ENCODE measurements around the gene CCR4. TPM values are rescaled to one million over a fixed set of nuclear protein-coding genes. Genes with fewer than 3 reads are reported as not detected.
"Not testable (repeated sequence)": the region's sequence is repeated elsewhere in the genome, so short reads cannot be mapped to it uniquely, and the experiment has no call there.

Gene CCR4
- total RNA-seq, 1 donor = under 0.01 TPM

DNA sequence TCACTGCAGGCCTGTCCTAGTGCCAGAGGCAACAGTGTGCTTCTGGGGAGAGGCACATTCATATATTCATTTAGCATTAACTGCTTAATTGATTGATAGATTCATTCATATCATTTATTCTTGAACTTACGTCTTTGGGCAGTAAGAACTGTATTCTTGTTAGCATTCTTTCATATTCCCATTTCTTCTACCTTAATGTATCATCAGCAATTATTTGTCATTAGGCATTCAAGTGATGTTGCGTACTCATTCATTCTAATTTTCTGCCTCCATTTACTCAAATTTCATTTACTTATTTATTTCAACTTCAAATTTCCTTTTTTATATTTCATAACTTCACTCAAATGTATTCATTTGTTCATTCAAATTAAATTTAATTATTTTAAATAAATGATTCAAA is 31.5 kb upstream of the CCR4 start:
- TF ChIP-seq, protein P1, sequence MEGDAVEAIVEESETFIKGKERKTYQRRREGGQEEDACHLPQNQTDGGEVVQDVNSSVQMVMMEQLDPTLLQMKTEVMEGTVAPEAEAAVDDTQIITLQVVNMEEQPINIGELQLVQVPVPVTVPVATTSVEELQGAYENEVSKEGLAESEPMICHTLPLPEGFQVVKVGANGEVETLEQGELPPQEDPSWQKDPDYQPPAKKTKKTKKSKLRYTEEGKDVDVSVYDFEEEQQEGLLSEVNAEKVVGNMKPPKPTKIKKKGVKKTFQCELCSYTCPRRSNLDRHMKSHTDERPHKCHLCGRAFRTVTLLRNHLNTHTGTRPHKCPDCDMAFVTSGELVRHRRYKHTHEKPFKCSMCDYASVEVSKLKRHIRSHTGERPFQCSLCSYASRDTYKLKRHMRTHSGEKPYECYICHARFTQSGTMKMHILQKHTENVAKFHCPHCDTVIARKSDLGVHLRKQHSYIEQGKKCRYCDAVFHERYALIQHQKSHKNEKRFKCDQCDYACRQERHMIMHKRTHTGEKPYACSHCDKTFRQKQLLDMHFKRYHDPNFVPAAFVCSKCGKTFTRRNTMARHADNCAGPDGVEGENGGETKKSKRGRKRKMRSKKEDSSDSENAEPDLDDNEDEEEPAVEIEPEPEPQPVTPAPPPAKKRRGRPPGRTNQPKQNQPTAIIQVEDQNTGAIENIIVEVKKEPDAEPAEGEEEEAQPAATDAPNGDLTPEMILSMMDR (IDR thresholded peaks at IDR 0.05; ENCODE audit: insufficient read depth, low read length) = no peak
- no peak overlapping the region for H3K4me3 ChIP-seq (ENCODE audit: low read depth, low read length)
- no peak for DNase-seq (ENCODE audit: low read depth)

DNA sequence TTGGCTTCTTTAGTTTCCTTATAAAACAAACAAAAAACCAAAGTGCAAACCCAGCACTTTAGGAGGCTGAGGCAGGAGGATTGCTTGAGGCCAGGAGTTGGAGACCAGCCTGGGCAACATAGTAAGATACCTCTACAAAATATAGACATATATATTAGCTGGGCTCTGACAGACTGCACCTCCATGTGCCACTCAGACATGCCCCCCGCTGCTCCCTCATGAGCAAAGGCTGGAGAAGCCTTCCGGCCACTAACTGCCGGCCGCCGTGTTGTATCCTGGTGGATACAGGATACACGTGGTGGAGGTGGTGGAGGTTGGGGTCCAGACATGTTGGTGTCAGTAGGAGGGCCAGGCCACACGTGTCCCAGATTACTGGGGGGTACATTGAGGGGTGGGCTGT is 29.4 kb upstream of the CCR4 start:
- no peak for DNase-seq (ENCODE audit: low read depth)

DNA sequence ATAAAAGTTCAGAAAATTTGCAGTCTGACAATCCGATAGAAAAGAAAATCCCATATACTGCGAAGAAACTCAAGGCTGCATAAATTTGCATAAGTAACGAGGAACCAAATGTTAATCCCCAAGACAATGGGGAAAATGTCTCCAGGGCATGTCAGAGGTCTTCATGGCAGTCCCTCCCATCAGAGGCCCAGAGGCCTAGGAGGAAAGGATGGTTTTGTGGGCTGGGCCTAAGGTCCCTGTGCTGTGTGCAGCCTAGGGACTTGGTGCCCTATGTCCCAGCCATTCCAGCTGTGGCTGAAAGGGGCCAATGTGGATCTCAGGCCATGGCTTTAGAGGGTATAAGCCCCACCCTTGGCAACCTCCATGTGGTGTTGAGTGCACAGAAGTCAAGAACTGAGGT is 21.3 kb upstream of the CCR4 start:
- DNase-seq (ENCODE audit: low read depth) = no peak
- TF ChIP-seq, protein P1 (IDR thresholded peaks at IDR 0.05; ENCODE audit: insufficient read depth, low read length) = no peak
- no peak overlapping the region for H3K4me3 ChIP-seq (ENCODE audit: low read depth, low read length)

More for the DNA sequence above, 29.4 kb upstream of the CCR4 start:
- TF ChIP-seq, protein P1 (IDR thresholded peaks at IDR 0.05; ENCODE audit: insufficient read depth, low read length) = no peak
- H3K4me3 ChIP-seq (ENCODE audit: low read depth, low read length) = no peak overlapping the region

DNA sequence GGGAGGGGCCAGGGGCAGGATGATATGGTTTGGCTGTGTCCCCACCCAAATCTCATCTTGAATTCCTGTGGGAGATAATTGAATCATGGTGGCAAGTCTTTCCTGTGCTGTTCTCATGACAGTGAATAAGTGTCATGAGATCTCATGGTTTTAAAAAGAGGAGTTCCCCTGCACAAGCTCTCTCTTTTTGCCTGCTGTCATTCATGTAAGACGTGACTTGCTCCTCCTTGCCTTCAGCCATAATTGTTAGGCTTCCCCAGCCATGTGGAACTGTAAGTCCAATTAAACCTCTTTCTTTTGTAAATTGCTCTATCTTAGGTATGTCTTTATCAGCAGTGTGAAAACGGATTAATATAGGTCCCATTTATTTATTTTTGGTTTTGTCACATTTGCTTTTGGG is 20.2 kb upstream of the CCR4 start:
- not testable (repeated sequence) for DNase-seq (ENCODE audit: low read depth); H3K4me3 ChIP-seq (ENCODE audit: low read depth, low read length)

- DNase-seq (ENCODE audit: low read depth) = peak; percentile 51
- H3K4me3 ChIP-seq (ENCODE audit: low read depth, low read length) = no peak overlapping the region
- TF ChIP-seq, protein P1 (IDR thresholded peaks at IDR 0.05; ENCODE audit: insufficient read depth, low read length) = peak; percentile 80
Observed at GRCh38 chr3:32934150-32934742, 17.2 kb upstream of the CCR4 start.

DNA sequence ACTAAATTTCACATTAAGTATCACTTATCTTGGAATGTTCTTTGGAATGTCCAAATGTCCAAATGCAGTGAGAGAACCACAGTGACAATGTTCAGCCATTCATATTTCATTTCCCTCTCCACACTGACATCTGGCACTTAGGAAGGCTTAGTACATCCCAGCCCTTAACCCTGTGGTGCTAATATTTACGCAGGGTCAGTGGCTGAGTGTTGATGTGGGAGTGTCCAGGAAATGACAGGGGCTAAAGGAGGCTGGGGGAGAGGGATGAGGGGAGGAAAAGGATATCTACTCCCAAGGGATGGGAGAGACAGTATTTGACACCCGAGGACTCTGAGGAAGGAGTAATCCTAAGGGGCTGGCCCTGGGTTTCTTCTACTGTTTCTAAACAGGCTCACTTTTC is 14.1 kb upstream of the CCR4 start:
- no peak for DNase-seq (ENCODE audit: low read depth)
- TF ChIP-seq, protein P1 (IDR thresholded peaks at IDR 0.05; ENCODE audit: insufficient read depth, low read length) = no peak
- H3K4me3 ChIP-seq (ENCODE audit: low read depth, low read length) = no peak overlapping the region

GRCh38 chr3:32939531-32940284 is 11.7 kb upstream of the CCR4 start:
- H3K4me3 ChIP-seq (ENCODE audit: low read depth, low read length); DNase-seq (ENCODE audit: low read depth): not testable (repeated sequence)

DNA sequence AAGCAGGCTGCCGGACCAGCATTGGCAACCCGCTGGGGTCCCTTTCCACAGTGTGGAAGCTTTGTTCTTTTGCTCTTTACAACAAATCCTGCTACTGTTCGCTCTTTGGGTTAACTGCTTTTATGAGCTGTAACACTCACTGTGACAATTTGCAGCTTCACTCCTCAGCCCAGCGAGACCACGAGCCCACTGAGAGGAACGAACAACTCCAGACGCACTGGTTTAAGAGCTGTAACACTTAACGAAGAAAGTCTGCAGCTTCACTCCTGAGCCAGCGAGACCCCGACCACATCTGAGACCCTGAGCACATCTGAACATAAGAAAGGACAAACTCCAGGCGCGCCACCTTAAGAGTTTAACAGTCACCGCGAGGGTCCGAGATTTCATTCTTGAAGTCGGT is 10.7 kb upstream of the CCR4 start:
- TF ChIP-seq, protein P1 (IDR thresholded peaks at IDR 0.05; ENCODE audit: insufficient read depth, low read length) = no peak
- no peak for DNase-seq (ENCODE audit: low read depth)
- H3K4me3 ChIP-seq (ENCODE audit: low read depth, low read length) = no peak overlapping the region

Data from fibroblast of the aortic adventitia (primary cell).